Stimulated activated naive B cell treated with anti-CD40 and anti-IgM and Interleukin-4, amounts not matched to agents 10 μg/mL and 1 μg/mL and 100 μg/mL, for 72 hours (primary cell): ENCODE data around the gene ZIC2.
A peak's percentile ranks its signal among the peaks of the same experiment; 100 is the strongest.
"Not testable (repeated sequence)": the region's sequence is repeated elsewhere in the genome, so short reads cannot be mapped to it uniquely, and the experiment has no call there.

Source experiments
- ATAC-seq, 2 donors: fragments of 150-1000 bp; cut with Tn5 transposase; replicated peaks; 2 replicates each; pipeline ENCODE4 v1.10.0; 2021; ENCODE audit warnings: moderate library complexity in 1 of 2
- DNase-seq: peaks from one replicate; pipeline ENCODE4 v3.0.0; 2021
- H3K27ac Mint-ChIP-seq: one replicate; pipeline ENCODE4 v1.8.0; 2022; ENCODE audit warnings: mild to moderate bottlenecking, mixed read lengths
- H3K27me3 Mint-ChIP-seq, 2 donors: one replicate each; pipeline ENCODE4 v1.8.0; 2022; ENCODE audit warnings: mixed read lengths in 2 of 2
- H3K36me3 Mint-ChIP-seq, 2 donors: one replicate each; pipeline ENCODE4 v1.8.0; 2022; ENCODE audit warnings: mixed read lengths in 2 of 2, mild to moderate bottlenecking in 1 of 2
- H3K4me1 Mint-ChIP-seq, 2 donors: one replicate each; pipeline ENCODE4 v1.8.0; 2022; ENCODE audit warnings: mixed read lengths in 2 of 2, mild to moderate bottlenecking in 1 of 2
- H3K4me3 Mint-ChIP-seq, 2 donors: one replicate each; pipeline ENCODE4 v1.8.0; 2022; ENCODE audit warnings: mild to moderate bottlenecking in 2 of 2, mixed read lengths in 2 of 2, moderate library complexity in 1 of 2
- H3K9me3 Mint-ChIP-seq, 2 donors: one replicate each; pipeline ENCODE4 v1.8.0; 2022; ENCODE audit warnings: mixed read lengths in 2 of 2, mild to moderate bottlenecking in 1 of 2

The ZIC2 gene

DNA sequence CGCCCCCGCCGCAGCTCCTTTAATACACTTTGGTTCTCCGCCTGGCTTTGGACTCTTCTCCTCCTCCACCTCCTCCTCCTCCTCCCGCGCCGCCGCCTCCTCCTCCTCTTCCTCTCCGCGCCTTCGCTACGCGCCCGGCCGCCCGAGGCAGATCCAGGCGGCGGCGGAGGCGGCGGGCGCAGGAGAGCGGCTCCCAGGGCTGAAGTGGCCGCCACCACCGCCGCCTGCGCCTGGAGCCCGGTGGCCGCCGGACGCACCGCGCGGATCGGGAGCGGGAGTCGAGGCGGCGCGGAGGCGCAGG is at the start of gene ZIC2:
TSS of gene ZIC2 (plus strand) at position 50 of the 301 bp plus-strand sequence. CDS start 281 bp downstream, outside the sequence.
- DNase-seq, result no peak
- Mint-ChIP-seq H3K9me3 (peaks cover 4 to 5% of the 10 kb centered on the region in 2 donors), H3K4me1 (peaks cover 12% of the 10 kb centered on the region in 2 donors), H3K4me3 (peak within 1 kb of the TSS; percentile 69 to 70), H3K27ac (peak within 1 kb of the TSS; percentile 62), H3K27me3 (peaks cover 44 to 65% of the 10 kb centered on the region in 2 donors), H3K36me3 (peaks cover 6 to 11% of the 10 kb centered on the region in 2 donors)
- ATAC-seq, result no peak

DNA sequence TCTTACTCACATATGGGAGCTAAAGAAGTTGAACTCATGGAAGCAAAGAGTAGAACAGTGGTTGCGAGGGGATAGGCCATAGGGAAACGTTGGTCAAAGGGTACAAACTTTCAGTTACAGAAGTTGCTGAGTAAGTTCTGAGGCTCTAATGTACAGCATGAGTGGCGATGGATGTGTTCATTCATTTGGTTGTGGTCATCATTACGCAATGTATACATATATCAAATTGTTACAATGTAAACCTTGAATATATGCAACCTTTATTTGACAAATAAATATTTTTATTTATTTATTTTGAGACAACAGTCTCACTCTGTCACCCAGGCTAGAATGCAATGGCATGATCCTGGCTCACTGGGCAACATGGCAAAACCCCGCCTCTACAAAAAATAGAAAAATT is 48.7 kb upstream of the ZIC2 start:
- no peaks in the 10 kb centered on the region for H3K9me3 Mint-ChIP-seq
- H3K27me3 Mint-ChIP-seq, result peaks cover 25 to 34% of the 10 kb centered on the region in 2 donors
- no peaks in the 10 kb centered on the region for H3K4me1 Mint-ChIP-seq
- H3K4me3 Mint-ChIP-seq, result no peak overlapping the region
- DNase-seq (no peak), ATAC-seq (no peak)
- H3K27ac Mint-ChIP-seq, result no peak overlapping the region
- no peaks in the 10 kb centered on the region for H3K36me3 Mint-ChIP-seq

- Mint-ChIP-seq H3K27me3 (peaks cover 27 to 40% of the 10 kb centered on the region in 2 donors), H3K4me3 (no peak overlapping the region)
These were observed 45.8 kb upstream of the ZIC2 start for GRCh38 chr13:99935772-99936171.

GRCh38 chr13:99938635-99939034 is 42.9 kb upstream of the ZIC2 start:
- no peaks in the 10 kb centered on the region for H3K4me1 Mint-ChIP-seq
- H3K36me3 Mint-ChIP-seq, result no peaks in the 10 kb centered on the region
- no peak for ATAC-seq
- no peaks in the 10 kb centered on the region for H3K9me3 Mint-ChIP-seq
- peaks cover 25 to 48% of the 10 kb centered on the region in 2 donors for H3K27me3 Mint-ChIP-seq
- H3K4me3 Mint-ChIP-seq, result no peak overlapping the region
- DNase-seq, result no peak
- no peak overlapping the region for H3K27ac Mint-ChIP-seq

More at GRCh38 chr13:99935772-99936171, 45.8 kb upstream of the ZIC2 start:
- Mint-ChIP-seq H3K36me3 (no peaks in the 10 kb centered on the region), H3K9me3 (no peaks in the 10 kb centered on the region), H3K27ac (no peak overlapping the region), H3K4me1 (no peaks in the 10 kb centered on the region)
- ATAC-seq (no peak), DNase-seq (no peak)

- ATAC-seq (no peak), DNase-seq (no peak)
- Mint-ChIP-seq H3K27ac (no peak overlapping the region), H3K27me3 (peaks cover 31 to 50% of the 10 kb centered on the region in 2 donors), H3K4me1 (no peaks in the 10 kb centered on the region), H3K9me3 (no peaks in the 10 kb centered on the region), H3K4me3 (no peak overlapping the region), H3K36me3 (no peaks in the 10 kb centered on the region)
These were observed 40.5 kb upstream of the ZIC2 start for GRCh38 chr13:99941086-99941485.

DNA sequence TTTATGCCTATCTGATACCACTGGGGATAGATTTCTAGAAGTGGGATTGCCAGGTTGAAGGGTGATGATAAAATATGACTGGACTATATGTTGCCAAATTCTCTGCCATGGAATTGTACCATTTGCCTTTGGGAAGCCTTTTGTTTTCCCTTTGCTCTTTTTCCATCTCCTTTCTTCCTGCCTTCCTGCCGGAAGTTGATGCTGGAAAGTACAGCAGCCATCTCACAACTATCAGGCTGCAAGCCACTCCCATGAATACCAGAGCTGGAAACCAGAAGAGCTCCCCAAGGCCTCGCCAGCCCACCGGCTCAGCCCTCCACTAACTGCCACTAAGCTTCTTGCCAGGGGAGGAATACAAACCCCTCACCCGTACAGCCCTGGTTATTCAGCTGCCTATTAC is 39.7 kb upstream of the ZIC2 start:
- H3K9me3 Mint-ChIP-seq, result no peaks in the 10 kb centered on the region
- no peak for ATAC-seq
- no peaks in the 10 kb centered on the region for H3K4me1 Mint-ChIP-seq
- H3K27me3 Mint-ChIP-seq, result peaks cover 38 to 56% of the 10 kb centered on the region in 2 donors
- H3K36me3 Mint-ChIP-seq, result no peaks in the 10 kb centered on the region
- no peak overlapping the region for H3K27ac Mint-ChIP-seq
- H3K4me3 Mint-ChIP-seq, result no peak overlapping the region
- DNase-seq, result no peak

DNA sequence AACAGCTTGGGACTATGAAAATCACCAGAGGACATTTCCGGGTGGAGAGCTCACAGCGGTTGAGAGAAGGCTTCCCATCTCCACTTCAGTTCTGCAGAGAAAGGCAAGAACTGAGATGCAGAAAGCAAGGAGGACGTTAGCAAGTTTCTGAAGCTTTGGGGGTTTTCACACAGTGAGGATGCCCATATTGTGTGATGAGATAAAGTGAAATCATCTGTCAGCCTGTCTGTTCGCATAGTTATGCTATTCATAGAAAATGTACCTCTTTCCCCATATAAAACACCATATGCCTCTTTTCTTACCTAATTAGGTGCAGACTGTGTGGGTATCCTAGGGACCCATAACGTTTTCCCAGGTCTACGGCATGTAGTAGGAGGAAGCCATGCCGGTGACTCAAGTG is 37.5 kb upstream of the ZIC2 start:
- H3K27me3 Mint-ChIP-seq, result peaks cover 48 to 56% of the 10 kb centered on the region in 2 donors
- H3K4me1 Mint-ChIP-seq, result no peaks in the 10 kb centered on the region
- ATAC-seq, result no peak
- DNase-seq, result no peak
- H3K36me3 Mint-ChIP-seq, result no peaks in the 10 kb centered on the region
- H3K9me3 Mint-ChIP-seq, result no peaks in the 10 kb centered on the region
- H3K4me3 Mint-ChIP-seq, result no peak overlapping the region
- no peak overlapping the region for H3K27ac Mint-ChIP-seq

DNA sequence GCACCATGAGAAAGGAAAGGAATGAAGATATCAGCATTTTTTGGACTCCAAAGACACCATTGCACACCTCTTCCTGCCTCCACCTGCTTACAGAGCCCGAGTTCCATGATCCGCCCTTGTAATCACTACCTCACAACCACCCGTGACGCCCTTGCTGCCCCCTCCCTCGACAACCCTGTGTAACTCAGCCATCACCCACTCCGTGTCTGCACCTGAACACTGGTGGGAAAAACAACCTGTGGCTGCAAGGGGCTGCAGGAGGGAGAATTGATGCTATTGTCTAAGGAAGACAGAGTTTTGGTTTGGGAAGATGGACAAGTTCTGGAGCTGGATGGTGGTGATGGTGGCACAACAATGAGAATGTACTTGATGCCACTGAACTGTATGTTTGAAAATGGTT is 37.0 kb upstream of the ZIC2 start:
- Mint-ChIP-seq H3K27me3 (peaks cover 53 to 61% of the 10 kb centered on the region in 2 donors), H3K4me1 (no peaks in the 10 kb centered on the region)

DNA sequence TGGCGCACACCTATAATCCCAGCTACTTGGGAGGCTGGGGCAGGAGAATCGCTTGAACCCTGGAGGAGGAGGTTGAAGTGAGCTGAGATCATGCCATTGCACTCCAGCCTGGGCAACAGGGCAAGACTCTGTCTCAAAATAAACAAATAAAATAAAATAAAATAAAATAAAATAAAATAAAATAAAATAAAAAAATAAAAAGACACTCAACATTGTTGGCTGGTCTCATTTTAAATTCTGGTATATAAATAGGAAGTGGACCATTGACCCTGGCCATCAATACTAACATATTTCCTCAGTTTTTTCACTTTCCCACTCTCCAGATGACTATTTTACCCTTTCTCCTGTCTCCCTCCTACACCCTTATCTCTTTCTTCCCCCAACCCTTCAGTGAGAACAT is 36.1 kb upstream of the ZIC2 start:
- not testable (repeated sequence) for H3K9me3 Mint-ChIP-seq, DNase-seq, H3K4me1 Mint-ChIP-seq, ATAC-seq, H3K27ac Mint-ChIP-seq, H3K36me3 Mint-ChIP-seq, H3K4me3 Mint-ChIP-seq
- peaks cover 55 to 62% of the 10 kb centered on the region in 2 donors for H3K27me3 Mint-ChIP-seq

More for the DNA sequence above, 37.0 kb upstream of the ZIC2 start:
- Mint-ChIP-seq H3K36me3 (no peaks in the 10 kb centered on the region), H3K4me3 (no peak overlapping the region), H3K9me3 (no peaks in the 10 kb centered on the region), H3K27ac (no peak overlapping the region)
- DNase-seq (no peak), ATAC-seq (no peak)

DNA sequence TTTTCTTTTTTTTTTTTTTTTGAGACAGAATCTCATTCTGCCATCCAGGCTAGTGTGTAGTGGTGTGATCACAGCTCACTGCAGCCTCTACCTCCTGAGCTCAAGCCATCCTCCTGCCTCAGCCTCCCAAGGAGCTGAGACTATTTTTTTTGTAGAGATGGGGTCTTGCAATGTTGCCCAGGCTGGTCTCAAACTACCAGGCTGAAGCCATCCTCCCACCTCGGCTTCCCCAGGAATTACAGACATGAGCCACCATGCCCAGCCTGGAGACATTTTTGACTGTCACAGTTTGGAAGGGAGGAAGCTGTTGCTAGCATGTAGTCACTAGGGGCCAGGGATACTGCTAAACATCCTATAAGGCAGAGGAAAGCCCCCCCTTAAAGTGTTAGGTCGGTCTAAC is 33.9 kb upstream of the ZIC2 start:
- DNase-seq (no peak), ATAC-seq (no peak)
- H3K4me1 Mint-ChIP-seq, result no peaks in the 10 kb centered on the region
- no peak overlapping the region for H3K27ac Mint-ChIP-seq
- no peak overlapping the region for H3K4me3 Mint-ChIP-seq
- H3K36me3 Mint-ChIP-seq, result no peaks in the 10 kb centered on the region
- H3K9me3 Mint-ChIP-seq, result no peaks in the 10 kb centered on the region
- peaks cover 59 to 64% of the 10 kb centered on the region in 2 donors for H3K27me3 Mint-ChIP-seq

DNA sequence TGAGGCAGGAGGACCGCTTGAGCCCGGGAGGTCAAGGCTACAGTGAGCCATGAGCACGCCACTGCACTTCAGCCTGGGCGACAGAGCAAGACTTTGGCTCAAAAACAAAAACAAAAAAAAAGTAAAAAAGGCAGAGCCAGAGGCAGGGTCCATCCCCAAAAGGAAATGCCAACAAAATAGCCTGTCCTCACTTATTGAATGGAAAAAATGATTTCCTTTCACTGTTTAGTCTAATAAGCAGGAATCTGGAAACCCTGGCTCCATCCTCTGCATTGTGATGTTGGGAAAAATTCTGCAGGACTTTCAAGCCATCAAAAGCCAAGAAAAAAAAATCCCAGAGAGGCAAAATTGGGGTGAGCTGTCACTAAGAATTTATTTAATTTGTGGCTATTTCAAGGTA is 33.2 kb upstream of the ZIC2 start:
- no peak for ATAC-seq
- no peak for DNase-seq
- H3K9me3 Mint-ChIP-seq, result no peaks in the 10 kb centered on the region
- no peaks in the 10 kb centered on the region for H3K4me1 Mint-ChIP-seq
- peaks cover 66 to 72% of the 10 kb centered on the region in 2 donors for H3K27me3 Mint-ChIP-seq
- no peak overlapping the region for H3K4me3 Mint-ChIP-seq
- no peaks in the 10 kb centered on the region for H3K36me3 Mint-ChIP-seq
- no peak overlapping the region for H3K27ac Mint-ChIP-seq

- ATAC-seq (no peak), DNase-seq (no peak)
- Mint-ChIP-seq H3K36me3 (no peaks in the 10 kb centered on the region), H3K27ac (no peak overlapping the region), H3K27me3 (peaks cover 73 to 78% of the 10 kb centered on the region in 2 donors), H3K9me3 (no peaks in the 10 kb centered on the region), H3K4me1 (no peaks in the 10 kb centered on the region), H3K4me3 (no peak overlapping the region)
These were observed 32.5 kb upstream of the ZIC2 start for GRCh38 chr13:99948907-99949678.

GRCh38 chr13:99949679-99950413 is 31.7 kb upstream of the ZIC2 start:
- no peaks in the 10 kb centered on the region for H3K4me1 Mint-ChIP-seq
- no peaks in the 10 kb centered on the region for H3K36me3 Mint-ChIP-seq
- H3K27me3 Mint-ChIP-seq, result peaks cover 73 to 78% of the 10 kb centered on the region in 2 donors
- no peak overlapping the region for H3K4me3 Mint-ChIP-seq
- no peak overlapping the region for H3K27ac Mint-ChIP-seq
- DNase-seq (no peak), ATAC-seq (no peak)
- H3K9me3 Mint-ChIP-seq, result no peaks in the 10 kb centered on the region

DNA sequence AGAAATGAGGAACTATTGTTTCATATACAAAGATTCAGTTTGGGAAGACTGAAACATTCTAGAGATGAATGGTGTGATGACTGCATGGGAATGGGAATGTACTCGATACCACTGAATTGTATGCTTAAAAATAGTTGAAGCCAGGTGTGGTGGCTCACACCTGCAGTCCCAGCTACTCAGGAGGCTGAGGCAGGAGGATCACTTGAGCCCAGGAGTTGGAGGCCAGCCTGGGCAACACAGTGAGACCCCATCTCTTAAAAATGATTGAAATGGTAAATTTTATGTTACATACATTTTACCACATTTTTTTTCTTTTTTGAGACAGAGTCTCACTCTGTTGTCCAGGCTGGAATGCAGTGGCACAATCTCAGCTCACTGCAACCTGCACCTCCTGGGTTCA is 29.9 kb upstream of the ZIC2 start:
- H3K4me3 Mint-ChIP-seq, H3K36me3 Mint-ChIP-seq, ATAC-seq, H3K4me1 Mint-ChIP-seq, H3K27ac Mint-ChIP-seq, DNase-seq, H3K9me3 Mint-ChIP-seq: not testable (repeated sequence)
- H3K27me3 Mint-ChIP-seq, result peaks cover 75 to 84% of the 10 kb centered on the region in 2 donors

DNA sequence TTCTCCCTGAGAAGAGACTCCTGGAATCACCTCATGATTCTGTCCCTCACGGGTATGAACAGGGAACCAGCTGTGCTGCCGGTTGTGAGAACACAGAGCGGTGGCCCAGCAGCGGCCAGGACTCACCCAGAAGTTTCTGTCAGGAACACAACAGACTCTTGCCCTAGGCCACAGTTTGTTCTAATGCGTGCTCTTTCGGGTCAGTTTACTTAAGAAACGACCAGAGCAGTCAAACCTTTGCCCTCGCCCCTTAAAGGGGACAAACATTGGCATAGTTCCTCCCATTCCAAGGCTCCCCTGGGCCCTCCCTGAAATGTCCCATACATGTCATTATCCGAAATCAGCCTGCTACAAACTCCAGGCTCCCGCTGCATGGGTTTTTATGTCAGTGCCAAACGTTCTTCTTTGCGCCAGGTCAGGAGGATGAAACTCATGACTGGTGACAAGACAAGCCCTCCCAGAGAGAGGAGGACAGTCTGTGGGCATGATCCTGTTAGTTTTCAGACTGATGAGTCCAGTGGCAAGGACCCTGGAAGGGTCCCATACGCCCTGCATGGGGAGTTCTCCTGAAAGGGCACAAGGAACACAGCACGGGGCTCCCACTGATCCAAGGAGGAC is 28.3 kb upstream of the ZIC2 start:
- H3K27ac Mint-ChIP-seq, result no peak overlapping the region
- ATAC-seq, result no peak
- H3K4me3 Mint-ChIP-seq, result no peak overlapping the region
- peaks cover 5 to 11% of the 10 kb centered on the region in 2 donors for H3K4me1 Mint-ChIP-seq
- H3K36me3 Mint-ChIP-seq, result no peaks in the 10 kb centered on the region
- peaks cover 74 to 88% of the 10 kb centered on the region in 2 donors for H3K27me3 Mint-ChIP-seq
- no peaks in the 10 kb centered on the region for H3K9me3 Mint-ChIP-seq
- DNase-seq, result no peak
